ENCODE data around the gene MPPED1.

- TF ChIP-seq CTCF (conservative IDR thresholded peaks at IDR 0.05) (no peak), EZH2 (IDR thresholded peaks at IDR 0.05; ENCODE audit: low read depth) (no peak)
These were observed at the start of gene MPPED1 for GRCh38 chr22:43411869-43412807.
